Measurements from ENCODE around the gene PDK2.

PDK2 gene

DNA sequence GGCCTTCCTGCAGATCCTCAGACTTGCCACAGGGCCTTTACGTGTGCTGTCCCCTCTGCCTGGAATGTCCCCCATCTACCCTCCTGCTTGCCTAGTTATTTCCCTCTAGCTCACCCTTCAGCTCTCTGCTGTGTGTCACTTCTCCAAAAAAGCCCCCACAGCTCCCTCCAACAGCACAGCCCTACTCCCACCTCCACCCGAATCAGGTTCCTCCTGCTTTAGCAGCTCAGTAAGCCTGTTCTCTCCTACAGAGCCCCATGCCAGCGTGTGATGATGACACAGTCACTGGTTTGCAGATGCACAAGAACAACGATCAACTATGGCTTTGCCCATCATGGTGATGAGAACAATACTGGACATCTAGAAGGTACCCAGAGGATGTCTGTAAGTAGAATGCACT is 41.9 kb downstream of the PDK2 start:
- TF ChIP-seq, protein P1, sequence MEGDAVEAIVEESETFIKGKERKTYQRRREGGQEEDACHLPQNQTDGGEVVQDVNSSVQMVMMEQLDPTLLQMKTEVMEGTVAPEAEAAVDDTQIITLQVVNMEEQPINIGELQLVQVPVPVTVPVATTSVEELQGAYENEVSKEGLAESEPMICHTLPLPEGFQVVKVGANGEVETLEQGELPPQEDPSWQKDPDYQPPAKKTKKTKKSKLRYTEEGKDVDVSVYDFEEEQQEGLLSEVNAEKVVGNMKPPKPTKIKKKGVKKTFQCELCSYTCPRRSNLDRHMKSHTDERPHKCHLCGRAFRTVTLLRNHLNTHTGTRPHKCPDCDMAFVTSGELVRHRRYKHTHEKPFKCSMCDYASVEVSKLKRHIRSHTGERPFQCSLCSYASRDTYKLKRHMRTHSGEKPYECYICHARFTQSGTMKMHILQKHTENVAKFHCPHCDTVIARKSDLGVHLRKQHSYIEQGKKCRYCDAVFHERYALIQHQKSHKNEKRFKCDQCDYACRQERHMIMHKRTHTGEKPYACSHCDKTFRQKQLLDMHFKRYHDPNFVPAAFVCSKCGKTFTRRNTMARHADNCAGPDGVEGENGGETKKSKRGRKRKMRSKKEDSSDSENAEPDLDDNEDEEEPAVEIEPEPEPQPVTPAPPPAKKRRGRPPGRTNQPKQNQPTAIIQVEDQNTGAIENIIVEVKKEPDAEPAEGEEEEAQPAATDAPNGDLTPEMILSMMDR (IDR thresholded peaks at IDR 0.05; ENCODE audit: insufficient read depth, low read length, missing control alignments): no peak
- CTCF ChIA-PET: interaction anchor here (1.0 to 10.1 kb wide), 9 partner anchors 9 to 172 kb away, joined by 3 to 147 read pairs (median 14); partner anchors contain the start of genes COL1A1, PDK2 and PPP1R9B
- no peak overlapping the region for H3K4me3 ChIP-seq (ENCODE audit: low read depth, low read length)
- no peak for DNase-seq (ENCODE audit: low read depth, low spot score)
- POLR2A ChIA-PET: interaction anchor here (0.7 to 1.0 kb wide), 3 partner anchors 8 to 15 kb away, joined by 3 to 4 read pairs (median 4); no protein-coding TSS in a partner anchor

DNA sequence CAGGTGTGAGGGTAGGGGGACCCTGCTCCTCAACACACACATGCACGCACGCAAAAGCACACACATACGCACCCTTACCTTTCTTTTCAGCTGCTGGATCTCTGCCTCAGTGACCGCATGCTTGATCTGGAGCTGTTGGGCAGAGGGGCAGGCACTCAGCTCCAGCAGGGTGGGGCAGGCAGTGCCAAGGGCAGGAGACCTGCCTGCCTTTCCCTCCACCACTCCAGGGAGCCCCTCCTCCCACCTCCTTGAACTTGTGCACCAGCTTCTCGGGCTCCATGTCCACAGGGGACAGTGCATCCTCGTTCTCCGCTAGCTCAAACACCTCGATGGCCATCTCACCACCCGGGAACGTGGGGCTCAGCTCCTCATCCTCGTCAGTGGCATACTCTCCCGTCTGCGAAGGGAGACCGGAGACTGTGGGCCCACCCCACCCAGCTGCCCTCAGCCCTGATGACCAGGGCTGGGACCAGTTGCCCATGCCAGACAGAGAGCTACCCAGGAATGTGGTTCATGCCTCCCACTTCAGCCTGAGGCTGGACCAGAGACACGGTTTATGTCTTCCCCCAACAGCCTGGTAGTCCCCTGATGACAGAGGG is 44.1 kb downstream of the PDK2 start:
- TF ChIP-seq, protein P1 (IDR thresholded peaks at IDR 0.05; ENCODE audit: insufficient read depth, low read length, missing control alignments): no peak
- DNase-seq (ENCODE audit: low read depth, low spot score): no peak
- ChIA-PET POLR2A (no interaction called here), CTCF (interaction anchor here (0.8 to 10.1 kb wide), 25 partner anchors 8 to 259 kb away, joined by 3 to 147 read pairs (median 6); partner anchors contain the start of genes PPP1R9B, SAMD14, SGCA and TMEM92)
- no peak overlapping the region for H3K4me3 ChIP-seq (ENCODE audit: low read depth, low read length)

DNA sequence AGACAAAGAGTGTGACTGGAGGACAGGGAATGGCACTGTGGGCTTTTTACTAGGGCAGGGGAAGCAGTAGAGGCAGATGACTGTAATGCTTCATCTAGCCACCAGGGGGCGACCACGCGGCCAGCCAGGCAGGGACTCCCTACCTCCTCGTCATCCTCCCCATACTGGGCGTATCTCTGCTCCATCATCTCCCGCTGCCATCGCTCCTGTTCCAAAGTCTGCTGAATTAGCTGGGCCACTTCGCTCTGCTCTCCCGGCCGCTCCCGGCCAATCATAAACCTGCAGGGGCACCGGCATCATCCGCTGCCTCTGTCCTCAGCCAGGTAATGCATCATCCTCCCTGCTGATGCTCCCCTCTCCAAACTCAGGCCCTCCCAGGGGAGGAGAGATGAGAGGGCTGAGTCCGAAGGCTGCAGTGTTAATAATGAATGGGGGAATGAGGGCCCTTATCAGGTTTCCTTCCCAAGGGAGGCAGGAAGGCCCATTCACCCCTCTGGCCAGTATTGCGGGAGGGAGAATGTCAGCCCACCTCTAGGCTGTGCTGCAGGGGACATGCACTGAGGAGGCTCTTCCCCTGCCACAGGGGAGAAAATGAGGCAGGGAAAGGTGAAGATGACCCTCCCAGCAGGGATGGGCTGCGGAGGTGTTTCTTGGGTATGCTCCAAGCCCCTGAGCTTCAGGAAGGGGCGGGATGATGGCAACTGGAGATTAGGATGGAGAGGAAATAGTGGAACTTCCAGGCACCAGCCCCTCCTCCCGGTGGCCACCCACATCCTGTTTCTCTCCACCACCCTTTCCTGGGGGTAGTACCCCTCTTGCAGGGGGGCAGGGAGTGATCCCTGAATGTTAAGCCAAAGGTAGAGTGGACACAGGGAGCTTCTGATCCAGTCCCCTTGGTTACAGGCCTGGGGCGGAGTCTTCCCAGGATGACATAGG is 45.1 kb downstream of the PDK2 start:
- no peak for DNase-seq (ENCODE audit: low read depth, low spot score)
- ChIA-PET POLR2A (no interaction called here), CTCF (interaction anchor here (0.6 to 10.1 kb wide), 19 partner anchors 9 to 189 kb away, joined by 3 to 147 read pairs (median 9); partner anchors contain the start of genes PPP1R9B, SAMD14 and SGCA)
- no peak overlapping the region for H3K4me3 ChIP-seq (ENCODE audit: low read depth, low read length)
- TF ChIP-seq, protein P1 (IDR thresholded peaks at IDR 0.05; ENCODE audit: insufficient read depth, low read length, missing control alignments): peak; percentile 94

DNA sequence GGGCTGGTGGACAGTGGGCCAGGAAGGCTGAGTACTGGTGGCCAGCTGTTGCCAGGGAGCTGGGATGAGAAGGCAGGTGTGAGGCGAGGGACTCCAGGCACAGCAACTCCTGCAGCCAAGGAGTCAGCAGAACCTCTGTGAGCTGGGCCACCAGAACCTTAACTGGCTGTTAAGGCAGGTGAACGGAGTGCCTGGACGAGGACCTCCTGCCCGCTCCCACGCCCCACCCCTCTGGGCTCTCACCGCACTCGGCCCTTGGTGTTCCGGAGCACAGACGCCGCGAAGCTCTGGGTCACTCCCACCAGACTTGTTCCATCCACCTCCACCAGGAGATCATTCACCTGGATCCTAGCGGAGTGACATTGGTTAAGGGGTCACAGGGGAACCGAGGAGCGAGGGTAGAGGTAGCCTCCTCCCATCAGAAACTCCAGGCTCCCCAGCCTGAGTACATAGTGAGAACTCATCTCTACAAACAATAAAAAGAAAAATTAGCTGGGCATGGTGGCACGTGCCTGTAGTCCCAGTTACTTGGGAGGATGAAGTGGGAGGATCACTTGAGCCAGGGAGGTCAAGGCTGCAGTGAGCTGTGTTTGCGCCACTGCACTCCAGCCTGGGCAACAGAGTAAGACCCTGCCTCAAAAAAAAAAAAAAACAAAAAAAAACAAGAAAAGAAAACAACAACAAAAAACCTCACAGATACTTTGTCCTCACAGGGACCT is 46.0 kb downstream of the PDK2 start:
- CTCF ChIA-PET: interaction anchor here (0.9 to 10.1 kb wide), 13 partner anchors 10 to 188 kb away, joined by 3 to 147 read pairs (median 18); partner anchors contain the start of genes PPP1R9B and SGCA

DNA sequence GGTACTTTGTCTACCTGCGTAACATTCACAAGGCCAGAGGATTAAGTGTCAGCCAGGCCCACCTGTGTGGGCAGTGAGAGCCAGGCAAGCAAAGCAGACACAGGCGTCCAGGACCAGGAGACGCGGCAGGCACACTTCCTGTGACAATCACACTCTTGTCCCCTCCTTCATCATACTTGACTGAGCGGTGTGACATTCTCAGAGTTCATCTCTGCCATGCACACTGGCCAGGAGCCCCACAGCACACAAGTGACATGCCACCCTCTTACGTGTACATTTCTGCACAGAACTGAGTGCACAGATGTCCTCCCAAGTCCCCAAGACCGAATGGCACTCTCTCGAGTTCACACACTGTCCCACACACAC is 46.6 kb downstream of the PDK2 start:
- no peak for DNase-seq (ENCODE audit: low read depth, low spot score)
- no peak overlapping the region for H3K4me3 ChIP-seq (ENCODE audit: low read depth, low read length)
- TF ChIP-seq, protein P1 (IDR thresholded peaks at IDR 0.05; ENCODE audit: insufficient read depth, low read length, missing control alignments): no peak
- ChIA-PET POLR2A (interaction anchor here (0.7 kb wide), 1 partner anchor 10 kb away, joined by 3 read pairs; no protein-coding TSS in a partner anchor), CTCF (interaction anchor here (0.9 to 10.1 kb wide), 8 partner anchors 10 to 152 kb away, joined by 3 to 147 read pairs (median 38); partner anchors contain the start of genes PPP1R9B and SGCA)

More for the DNA sequence above, 46.0 kb downstream of the PDK2 start:
- POLR2A ChIA-PET: no interaction called here
- DNase-seq (ENCODE audit: low read depth, low spot score): no peak
- TF ChIP-seq, protein P1 (IDR thresholded peaks at IDR 0.05; ENCODE audit: insufficient read depth, low read length, missing control alignments): no peak
- H3K4me3 ChIP-seq (ENCODE audit: low read depth, low read length): no peak overlapping the region

All from AG04449 (cell line).